NB4 (cell line): Measurements from ENCODE around the gene ADAMTS6.

Source experiments
- MYC ChIP-seq: IDR thresholded peaks from 2 replicates; pipeline ENCODE4 v1.6.1; 2011; ENCODE audit warnings: low read depth, low read length
- POLR2A ChIP-seq: IDR thresholded peaks from 2 replicates; pipeline ENCODE4 v1.6.1; 2011; ENCODE audit warnings: mild to moderate bottlenecking; ENCODE audit not compliant: insufficient read length; ENCODE audit errors: extremely low read depth
- TF ChIP-seq, protein P1 (sequence below): IDR thresholded peaks from one replicate; pipeline ENCODE4 v1.5.1; 2012; ENCODE audit warnings: low read depth, low read length
- TF ChIP-seq, protein P2 (sequence below): IDR thresholded peaks from 2 replicates; pipeline ENCODE4 v1.6.1; 2011; ENCODE audit warnings: low read depth, low read length

DNA sequence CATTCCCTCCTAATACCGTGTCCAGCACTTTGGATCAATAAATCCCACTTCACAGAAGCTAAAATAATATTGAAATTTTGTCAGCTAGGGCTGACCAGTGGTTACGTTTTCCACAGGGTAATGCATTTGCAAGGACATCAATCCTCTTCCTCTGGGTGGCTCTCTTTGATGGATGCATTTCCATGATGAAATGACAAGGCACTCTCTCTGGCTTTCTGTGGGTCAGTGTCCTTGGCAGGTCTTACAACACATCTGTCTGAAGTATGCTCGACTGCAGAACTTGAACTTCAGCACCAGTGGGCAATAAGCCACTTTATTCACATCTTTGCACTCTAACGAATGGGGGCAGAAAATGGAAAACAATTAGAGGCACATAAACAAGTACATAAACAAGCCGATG, 330.1 kb downstream of the ADAMTS6 start:
- TF ChIP-seq, protein P1, sequence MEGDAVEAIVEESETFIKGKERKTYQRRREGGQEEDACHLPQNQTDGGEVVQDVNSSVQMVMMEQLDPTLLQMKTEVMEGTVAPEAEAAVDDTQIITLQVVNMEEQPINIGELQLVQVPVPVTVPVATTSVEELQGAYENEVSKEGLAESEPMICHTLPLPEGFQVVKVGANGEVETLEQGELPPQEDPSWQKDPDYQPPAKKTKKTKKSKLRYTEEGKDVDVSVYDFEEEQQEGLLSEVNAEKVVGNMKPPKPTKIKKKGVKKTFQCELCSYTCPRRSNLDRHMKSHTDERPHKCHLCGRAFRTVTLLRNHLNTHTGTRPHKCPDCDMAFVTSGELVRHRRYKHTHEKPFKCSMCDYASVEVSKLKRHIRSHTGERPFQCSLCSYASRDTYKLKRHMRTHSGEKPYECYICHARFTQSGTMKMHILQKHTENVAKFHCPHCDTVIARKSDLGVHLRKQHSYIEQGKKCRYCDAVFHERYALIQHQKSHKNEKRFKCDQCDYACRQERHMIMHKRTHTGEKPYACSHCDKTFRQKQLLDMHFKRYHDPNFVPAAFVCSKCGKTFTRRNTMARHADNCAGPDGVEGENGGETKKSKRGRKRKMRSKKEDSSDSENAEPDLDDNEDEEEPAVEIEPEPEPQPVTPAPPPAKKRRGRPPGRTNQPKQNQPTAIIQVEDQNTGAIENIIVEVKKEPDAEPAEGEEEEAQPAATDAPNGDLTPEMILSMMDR = no peak
- TF ChIP-seq POLR2A (no peak), MYC (no peak)
- TF ChIP-seq, protein P2, sequence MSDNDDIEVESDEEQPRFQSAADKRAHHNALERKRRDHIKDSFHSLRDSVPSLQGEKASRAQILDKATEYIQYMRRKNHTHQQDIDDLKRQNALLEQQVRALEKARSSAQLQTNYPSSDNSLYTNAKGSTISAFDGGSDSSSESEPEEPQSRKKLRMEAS = no peak
